ENCODE results near the gene PNPLA2. TPM values are rescaled to one million over a fixed set of nuclear protein-coding genes. Genes with fewer than 3 reads are reported as not detected.
A peak's percentile ranks its signal among the peaks of the same experiment; 100 is the strongest.

Gene PNPLA2
- total RNA-seq, 1 donor from 2014 or later, result 21.5 TPM

DNA sequence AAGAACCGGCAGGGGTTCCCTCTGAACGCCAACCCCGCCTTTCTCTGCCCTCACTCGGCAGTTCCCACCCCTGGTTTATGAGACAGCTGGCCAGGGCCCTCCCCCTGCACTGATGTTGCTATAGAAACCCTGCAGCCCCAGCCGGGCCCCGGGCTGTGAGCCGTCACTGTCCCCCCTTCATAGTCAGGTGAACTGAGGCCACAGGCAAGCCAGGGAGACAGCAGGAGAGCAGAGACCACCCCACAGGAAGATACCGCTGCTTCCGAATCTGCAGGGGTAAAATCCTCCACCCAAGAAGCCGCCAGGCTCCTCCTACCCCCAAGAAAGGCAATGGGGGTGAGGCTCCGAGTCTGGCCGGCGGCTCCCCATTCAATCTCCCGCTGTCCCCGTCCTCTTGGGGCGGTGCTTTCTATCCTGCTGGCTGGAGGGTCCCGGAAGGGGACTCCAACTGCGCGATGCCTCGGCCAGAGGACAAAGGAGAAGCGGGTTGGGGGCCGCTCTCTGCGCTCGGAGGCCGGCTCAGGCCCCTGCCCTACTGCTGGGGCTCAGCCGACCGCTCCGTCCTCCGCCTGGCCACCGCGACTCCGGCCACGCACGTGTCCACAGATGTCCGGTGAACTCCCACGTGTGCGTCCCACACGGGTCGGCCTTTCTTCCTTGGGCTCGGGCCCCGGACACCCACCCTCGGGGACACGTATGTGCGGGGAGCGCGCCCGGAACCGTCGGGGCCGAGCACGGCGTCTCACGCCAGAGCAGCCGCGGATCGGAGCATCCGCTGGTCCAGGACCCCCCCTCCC, 21.2 kb upstream of the PNPLA2 start:
- no peak for DNase-seq (ENCODE audit: low read depth, low spot score)

DNA sequence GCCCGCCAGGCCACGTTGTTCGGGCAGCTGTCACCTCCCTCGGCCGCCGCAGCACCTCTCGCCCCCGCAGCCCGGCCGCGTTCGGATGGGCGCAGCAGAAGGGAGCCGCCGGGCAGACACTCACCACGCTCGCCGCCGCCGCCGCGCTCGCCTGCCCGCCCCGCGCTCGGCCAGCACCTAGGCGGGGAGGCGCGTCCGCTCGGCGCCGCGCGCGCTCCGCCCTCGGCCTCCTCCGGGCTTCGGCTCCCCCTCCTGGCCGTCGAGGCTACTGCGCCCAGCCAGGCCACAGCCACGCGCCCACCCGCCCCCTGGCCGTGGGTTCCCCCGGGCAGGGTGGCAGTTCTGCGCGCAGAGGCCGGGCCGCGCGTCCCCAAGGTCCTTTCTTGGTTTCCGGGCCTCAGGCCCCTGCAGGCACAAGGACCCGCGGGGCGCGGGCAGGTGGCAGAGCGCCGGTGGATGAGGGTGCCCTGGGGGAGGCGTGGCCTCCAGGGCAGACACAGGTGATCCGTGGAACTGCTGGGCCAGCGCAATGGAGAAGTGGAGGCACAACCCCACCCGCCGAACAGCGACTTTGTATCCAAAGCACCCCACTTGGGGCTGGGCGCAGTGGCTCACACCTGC, 20.5 kb upstream of the PNPLA2 start, which contains the start of gene SLC25A22:
Gene SLC25A22, minus strand, starts transcription at position 189 of the 621 bp plus-strand sequence. CDS start 3,275 bp downstream, outside the sequence.
- DNase-seq (ENCODE audit: low read depth, low spot score), result no peak

DNA sequence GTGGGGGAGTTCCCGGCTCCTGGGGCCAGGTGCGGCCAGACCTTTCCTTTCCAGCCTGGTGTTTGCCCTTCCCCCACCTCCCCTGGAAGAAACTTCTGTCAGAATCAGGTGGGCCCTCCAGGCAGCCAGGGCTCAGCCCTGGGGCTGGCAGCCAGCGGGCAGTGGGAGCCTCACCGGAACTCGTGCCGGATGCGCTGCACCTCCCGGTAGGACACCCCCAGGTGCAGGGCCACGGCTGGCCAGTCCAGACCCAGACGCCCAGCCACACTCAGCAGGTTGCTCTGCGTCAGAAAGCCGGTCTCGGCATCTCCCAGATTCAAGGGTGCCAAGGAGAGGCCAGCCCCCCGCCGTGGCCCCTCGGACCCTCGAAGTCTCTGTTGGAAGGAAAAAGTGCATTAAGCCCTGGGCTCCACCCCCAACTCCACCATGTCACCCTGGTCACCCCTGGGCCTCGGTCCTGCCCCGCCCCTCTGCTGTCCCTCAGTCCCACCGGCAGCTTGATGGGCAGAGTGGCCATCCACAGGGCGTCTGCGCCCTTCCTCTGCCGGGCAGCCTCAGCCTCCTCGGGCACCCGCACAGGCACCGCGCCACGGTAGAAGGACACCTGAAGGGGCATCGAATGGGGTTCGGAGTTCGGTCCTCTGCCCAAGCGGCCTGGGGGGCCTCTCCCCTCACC, 18.9 kb upstream of the PNPLA2 start:
- DNase-seq (ENCODE audit: low read depth, low spot score), result no peak

DNA sequence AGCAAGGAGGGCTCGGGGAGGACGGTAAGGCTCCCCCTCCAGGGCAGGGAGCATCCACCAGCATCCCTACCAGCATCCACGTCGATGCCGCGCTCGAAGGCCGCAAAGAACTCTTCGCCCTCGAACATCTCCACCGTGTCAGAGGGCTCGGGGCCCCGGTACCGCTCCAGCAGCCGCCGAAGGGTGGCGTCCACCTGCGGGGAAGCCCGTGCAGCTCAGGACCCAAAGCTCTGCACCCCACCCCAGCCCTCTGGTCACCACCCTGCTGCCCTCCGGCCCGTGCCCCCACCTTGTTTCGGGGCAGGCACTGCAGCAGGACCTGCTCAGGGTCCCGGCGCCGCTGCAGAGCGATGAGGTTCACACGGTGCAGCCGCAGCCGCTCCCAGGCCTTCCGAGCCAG, 18.2 kb upstream of the PNPLA2 start:
- no peak for DNase-seq (ENCODE audit: low read depth, low spot score)

DNA sequence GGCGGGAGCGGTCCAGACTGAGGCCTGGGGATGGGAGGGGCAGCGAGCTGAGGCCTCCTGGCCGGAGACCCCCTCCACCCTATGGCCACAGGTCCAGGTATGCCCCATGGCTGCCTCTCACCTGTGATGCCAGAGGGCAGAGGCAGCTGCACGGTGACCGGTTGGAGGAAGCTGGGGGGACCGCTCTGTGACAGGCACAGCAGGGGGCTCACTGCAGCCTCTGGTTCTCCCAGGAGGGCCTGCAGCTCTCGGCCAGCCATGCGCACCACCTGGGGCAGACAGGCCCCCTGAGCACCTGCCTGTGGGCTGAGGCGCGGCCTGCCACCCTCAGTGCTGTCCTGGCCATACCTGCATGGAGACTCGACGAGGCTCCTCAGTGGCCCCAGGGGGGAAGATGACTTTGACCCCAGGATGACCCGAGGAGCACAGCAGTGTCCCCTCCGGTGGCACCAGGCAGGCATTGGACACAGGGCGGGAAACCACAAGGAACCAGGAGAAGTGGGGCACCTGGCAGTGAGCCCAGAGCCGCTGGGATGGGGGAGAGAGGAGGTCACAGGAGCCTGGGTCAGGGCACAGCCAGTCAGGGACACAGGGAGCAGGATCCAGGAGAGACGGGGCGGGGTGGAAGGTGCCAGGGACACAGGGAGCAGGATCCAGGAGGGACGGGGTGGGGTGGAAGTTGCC, 17.5 kb upstream of the PNPLA2 start:
- no peak for DNase-seq (ENCODE audit: low read depth, low spot score)

DNA sequence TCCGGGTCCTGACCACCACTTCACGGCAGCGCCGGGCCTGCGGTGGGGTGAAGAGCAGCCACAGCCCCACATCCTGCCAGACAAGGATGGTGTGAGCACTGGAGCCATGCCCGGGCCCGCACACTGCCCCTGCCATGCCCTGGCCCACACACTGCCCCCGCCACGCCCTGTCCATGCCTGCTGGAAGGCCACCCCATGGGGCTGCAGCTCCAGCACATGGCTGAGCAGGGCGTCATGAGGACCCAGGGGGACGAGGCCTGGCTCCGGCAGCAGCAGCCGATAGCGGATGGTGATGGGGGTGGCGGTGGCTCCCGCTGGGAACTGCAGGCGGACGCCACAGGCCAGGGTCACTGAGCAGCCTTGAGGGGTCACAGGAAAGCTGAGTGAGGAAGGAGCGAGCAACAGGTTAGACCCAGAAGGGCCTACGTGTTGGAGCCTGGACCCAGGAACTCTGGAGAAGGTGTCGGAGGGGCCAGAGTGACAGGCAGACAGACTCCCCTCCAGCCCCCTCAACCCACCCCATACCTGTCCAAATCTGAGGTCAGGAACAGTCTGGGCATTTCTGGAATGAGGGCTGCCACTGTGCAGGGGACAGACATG, 16.6 kb upstream of the PNPLA2 start:
- no peak for DNase-seq (ENCODE audit: low read depth, low spot score)

DNA sequence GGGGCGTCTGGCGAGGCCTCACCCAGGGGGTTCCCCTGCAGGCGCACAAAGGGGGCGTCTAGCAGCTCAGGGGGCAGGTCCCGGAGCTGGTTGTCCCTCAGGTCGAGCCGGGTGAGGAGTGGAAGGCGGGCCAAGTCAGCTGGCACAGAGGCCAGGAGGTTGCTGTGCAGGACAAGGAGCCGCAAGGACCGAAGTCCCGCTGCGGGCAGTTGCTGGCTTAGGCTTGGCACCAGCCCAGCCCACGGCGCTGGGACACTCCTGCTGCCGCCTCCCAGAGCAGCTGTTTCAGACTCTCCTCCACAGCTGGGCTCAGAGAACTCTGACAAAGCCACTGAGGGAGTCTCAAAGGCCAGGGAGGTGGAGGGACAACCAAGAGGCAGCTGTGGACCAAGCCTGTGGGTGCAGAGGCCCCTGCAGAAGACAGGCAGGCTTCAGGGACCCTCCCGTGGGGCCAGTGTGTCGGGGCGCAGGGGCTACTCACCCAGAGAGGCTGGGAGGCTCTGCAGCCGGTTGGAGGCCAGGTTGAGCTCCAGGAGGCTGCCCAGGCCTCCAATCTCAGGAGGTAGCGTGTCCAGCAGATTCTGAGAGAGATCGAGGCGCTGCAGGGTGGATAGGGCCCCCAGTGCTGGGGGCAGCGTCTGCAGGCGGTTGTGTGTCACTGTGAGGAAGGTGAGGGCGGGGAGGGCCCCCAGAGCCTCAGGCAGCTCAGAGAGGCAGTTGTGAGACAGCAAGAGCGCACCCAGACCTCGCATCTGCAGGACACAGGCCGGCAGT, 15.8 kb upstream of the PNPLA2 start:
- no peak for DNase-seq (ENCODE audit: low read depth, low spot score)

DNA sequence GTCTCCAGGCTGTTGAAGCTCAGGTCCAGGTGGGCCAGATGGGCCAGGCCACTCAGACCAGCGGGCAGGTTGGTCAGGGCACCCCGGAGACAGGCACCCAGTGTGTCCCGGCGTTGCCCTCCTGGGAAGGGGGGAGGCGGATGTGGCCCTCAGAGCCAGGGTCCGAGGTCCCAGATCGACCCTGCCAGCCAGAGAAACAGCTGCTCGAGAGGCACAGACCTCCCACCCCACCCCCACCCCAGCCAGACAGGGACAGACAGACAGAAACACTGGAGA, 15.3 kb upstream of the PNPLA2 start:
- DNase-seq (ENCODE audit: low read depth, low spot score), result no peak

DNA sequence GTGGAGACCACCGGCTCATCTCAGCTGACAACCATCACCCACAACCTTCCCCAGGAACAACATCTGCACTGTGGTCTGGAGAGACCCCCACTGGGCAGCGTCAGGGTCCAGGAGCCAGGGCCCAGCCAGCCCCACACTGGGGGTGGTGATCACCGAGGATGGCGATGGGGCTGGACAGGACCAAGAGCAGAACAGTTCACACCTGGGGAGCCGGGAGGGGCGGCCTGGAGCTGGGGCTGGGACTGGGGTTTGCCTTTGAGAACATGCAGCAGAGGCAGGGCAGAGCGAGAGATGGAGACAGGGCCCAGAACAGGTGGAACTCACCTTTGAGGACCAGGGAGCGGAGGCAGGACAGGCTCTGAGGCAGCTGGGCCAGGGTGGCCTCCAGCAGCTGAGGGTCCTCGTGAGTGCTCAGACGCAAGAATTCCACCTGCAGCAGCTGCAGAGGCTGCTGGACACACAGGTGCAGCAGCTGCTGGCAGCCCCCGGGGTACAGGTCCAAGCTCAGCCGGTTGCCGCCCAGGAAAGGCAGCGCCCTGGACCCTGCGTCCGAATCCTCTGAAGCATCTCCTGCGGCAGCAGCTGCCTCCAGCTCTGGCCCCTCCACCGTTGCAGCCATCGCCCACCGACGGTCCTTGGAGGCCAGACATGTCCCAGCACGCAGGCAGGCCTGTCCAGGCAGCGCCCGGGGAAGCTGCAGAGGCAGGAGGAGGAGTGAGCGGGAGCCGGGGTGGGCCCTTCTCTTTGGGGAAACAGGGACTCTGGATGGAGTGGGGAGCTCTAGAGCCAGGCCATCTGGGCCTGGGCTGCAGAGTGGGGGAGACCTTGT, 14.7 kb upstream of the PNPLA2 start:
- no peak for DNase-seq (ENCODE audit: low read depth, low spot score)

DNA sequence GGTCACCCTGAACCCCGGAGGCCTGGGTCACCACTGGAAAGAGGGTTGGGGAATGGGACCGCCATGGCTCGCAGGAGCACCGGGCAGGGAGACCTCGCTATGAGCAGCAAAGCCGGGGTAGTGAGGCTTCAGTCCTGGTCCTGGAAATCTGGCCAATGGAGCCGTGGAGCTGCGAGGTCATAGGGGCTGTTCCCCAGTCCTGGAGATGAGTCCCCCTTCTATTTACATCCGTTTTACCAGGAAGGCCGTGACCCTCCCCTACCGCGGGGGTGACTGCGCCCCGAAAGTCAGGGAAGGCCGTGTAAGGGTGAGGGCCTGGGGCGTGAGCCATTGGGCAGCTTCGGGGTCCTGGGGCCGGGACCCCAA, 14.1 kb upstream of the PNPLA2 start:
- DNase-seq (ENCODE audit: low read depth, low spot score), result no peak

DNA sequence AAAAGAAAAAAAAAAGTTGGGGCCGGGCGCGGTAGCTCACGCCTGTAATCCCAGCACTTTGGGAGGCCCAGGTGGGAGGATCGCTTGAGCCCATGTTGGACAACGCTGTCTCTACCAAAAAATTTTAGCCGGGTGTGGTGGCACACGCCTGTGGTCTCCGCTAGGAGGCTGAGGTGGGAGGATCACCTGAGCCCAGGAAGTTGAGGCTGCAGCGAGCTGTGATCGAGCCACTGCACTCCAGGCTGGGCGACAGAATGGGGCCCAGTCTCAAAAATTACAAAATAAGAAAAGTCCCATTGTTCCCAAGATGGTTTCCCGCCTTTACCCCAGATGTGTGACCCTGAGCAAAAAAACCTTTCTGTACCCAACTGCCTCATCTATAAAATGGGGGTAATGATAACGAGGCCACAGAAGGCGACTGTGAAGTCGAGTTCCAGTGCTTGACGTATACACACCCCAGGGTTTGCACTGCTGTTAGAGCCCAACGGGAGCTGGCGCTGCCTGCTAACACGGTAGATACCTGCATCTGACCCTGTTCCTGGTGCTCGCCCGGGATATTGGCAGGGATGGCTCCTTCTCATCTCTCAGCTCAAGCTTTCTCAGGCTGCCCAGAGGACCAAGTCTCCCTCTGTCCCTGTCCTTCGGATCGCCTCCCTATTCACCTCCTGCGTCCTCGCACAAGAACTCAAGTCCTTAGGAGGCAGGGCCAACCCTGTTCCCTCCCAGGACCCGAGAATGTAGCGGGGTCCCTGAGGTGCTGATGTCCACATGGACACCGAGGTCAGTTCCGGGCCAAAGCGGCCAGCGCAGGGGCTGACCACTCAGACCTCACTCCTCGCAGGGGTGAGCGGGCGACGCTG, 10.1 kb upstream of the PNPLA2 start:
- DNase-seq (ENCODE audit: low read depth, low spot score), result no peak

DNA sequence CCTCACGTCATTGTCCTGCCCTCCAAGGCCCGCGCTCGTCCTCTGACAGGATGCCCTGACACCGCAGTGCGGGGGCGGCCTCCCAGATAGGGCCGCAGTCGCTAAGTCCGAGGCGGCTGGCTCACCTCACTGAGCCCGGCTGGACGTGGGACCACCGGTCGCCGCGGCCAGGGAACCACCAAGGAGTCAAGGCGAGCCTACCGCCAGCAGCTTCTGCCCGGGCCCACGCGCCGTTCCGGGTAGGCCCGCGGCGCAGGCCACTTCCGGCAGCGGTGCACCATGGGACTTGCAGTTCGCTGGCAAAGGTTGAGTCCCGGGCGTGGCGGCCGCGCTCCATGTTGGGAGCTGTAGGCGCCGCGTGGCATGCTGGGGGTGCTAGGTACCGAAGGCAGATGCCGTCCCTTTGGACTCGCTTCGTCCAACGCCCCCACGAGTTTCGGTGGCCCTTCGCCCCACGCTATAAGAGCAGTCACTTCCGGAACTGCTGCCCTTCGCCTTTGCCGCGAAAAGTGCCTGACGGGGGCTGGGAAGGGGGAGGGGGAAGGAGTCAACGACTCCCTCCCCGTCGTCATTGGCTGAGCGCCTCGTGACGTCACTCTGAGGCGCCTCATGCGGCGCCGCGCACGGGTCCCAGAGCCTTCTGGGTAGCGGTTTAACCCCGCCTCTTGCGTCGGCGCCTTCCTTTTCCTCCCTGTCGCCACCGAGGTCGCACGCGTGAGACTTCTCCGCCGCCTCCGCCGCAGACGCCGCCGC, 9.3 kb upstream of the PNPLA2 start, which contains the start of gene RPLP2:
Gene RPLP2, plus strand, starts transcription at position 681 of the 753 bp plus-strand sequence. CDS start 268 bp downstream, outside the sequence.
- peak; percentile 88 for DNase-seq (ENCODE audit: low read depth, low spot score)

DNA sequence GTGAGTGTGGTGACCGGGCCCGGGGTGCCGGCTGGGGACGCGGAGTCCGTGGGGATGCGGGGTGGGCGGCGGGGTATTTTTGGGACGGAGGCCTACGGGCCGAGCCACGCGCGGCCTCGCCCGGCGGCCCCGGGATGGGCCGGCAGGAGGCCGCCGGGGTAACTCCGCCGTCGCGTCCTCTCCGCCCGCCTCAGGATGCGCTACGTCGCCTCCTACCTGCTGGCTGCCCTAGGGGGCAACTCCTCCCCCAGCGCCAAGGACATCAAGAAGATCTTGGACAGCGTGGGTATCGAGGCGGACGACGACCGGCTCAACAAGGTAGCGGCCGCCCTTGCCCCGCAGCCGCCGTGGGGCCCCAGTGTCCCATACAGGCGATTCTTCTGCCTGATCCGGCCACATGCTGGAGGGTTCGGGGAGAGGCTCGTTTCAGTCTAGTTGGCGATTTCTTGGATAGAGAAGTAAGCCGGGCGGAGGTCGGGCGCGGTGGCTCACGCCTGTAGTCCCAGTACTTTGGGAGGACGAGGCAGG, 8.6 kb upstream of the PNPLA2 start:
- DNase-seq (ENCODE audit: low read depth, low spot score), result no peak

DNA sequence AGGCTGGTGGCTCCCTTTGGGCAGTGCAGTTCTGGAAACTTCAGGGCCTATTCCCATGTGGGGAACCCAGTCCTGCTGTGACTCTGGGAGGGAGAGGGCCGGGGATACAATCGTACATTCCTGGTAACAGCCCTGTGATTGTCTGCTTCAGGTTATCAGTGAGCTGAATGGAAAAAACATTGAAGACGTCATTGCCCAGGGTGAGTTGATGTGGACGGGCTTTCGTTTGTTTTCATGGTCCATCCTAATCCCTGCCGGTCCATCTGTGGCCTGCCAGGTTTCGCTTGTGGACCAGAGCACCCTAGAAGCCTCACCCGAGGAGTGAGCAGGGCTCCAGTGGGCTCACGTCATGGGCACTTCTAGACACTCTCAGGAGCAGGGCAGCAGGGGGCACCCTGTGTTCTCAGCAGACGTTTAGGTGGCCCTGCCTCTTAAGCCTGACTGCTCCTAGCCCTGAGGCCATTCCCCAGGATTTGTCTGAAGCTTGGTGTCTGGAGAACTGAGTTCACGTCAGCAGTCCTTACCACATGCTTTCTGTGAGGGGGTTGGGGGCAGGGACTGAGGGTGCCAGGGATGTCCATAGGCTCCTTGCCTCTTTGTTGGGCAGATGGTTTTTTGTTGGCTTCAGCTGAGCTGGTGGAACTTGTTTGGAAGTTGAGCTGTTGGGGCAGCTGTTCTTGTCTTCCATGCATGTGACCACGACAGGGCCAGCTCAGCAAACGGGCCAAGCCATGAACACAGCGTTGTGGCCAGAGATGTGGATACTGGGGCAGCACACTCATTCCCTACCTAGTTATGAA, 7.1 kb upstream of the PNPLA2 start:
- DNase-seq (ENCODE audit: low read depth, low spot score), result no peak

DNA sequence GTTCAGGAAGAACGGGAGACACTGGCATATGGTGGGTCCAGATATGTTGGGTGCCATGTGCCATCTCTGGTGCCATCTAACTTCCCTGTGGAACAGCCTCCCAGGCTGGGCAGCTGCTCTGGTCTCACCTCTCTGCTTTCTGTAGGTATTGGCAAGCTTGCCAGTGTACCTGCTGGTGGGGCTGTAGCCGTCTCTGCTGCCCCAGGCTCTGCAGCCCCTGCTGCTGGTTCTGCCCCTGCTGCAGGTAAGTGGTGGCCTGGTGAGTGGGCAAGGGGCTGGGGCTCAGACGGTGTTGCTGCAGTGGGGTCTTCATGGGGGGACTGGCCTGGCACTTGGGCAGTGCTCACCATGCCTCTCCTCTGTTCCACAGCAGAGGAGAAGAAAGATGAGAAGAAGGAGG, 6.3 kb upstream of the PNPLA2 start:
- no peak for DNase-seq (ENCODE audit: low read depth, low spot score)

DNA sequence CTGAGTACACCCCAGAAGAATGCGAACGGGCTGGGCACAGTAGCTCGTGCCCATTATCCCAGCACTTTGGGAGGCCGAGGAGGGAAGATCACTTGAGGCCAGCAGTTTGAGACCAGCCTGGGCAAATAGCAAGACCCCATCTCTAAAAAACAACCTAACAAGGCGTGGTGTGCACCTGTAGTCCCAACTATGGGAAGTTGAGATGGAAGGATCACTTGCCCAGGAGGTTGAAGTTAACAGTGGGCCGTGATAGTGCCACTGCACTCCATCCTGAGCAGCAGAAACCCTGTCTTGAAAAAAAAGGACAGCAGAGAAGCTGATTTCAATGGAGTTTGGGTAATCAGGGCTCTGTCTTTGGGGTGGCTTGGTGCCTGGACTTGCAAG, 5.7 kb upstream of the PNPLA2 start:
- no peak for DNase-seq (ENCODE audit: low read depth, low spot score)

DNA sequence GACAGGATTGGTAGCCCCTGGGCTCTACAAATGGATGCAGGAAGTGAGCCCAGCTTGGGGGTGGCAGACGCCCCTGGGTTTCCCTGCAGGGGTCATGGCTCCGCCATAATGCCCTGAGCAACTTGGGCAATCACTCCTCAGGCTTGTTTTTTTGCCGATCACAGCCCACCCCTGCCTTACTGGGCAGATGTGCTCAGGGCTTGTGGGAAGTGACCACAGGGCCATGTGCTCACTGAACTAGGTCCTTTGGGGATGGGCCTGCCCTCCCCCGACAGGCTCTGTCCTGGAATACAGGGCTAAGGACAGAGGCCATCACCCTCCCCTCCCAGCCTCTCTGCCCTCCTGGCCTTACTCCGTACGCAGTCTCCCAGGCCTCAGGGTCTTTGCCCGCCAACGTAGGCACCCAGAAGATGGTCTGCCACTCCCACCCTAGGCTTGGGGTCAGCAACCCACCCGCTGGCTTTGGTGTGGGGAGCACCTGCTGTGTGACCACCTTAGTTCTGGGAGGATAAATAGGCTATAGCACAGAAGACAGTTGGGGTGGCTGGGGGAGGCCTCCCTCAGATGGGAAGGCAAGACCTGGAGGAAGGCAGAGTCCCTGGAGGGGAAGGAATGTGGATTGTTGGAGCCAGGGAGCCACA, 5.1 kb upstream of the PNPLA2 start:
- DNase-seq (ENCODE audit: low read depth, low spot score), result no peak

Measured in pulmonary artery endothelial cell (primary cell).